Mesenchymal stem cell (in vitro differentiated cells and primary cell): ENCODE measurements around the gene WSCD1.

Experiments used
- DNase-seq: peaks from one replicate; pipeline ENCODE4 v3.0.0-alpha.2; 2013
- H2AFZ ChIP-seq: one replicate; pipeline ENCODE4 v1.6.1; 2013; ENCODE audit warnings: low read depth, mild to moderate bottlenecking, control low read depth, inconsistent platforms, low read length, moderate library complexity
- H2AK5ac ChIP-seq: 2 replicates; pipeline ENCODE4 v1.6.1; 2013; ENCODE audit warnings: low read length, moderate library complexity, mild to moderate bottlenecking, inconsistent platforms; ENCODE audit not compliant: severe bottlenecking
- H2BK120ac ChIP-seq: one replicate; pipeline ENCODE4 v1.6.1; 2013; ENCODE audit warnings: low read depth, mild to moderate bottlenecking, inconsistent platforms, low read length, moderate library complexity
- H2BK12ac ChIP-seq, 2 experiments: one replicate each; pipeline ENCODE4 v1.6.1; 2013; ENCODE audit warnings: inconsistent platforms in 2 of 2, low read length in 2 of 2, mild to moderate bottlenecking in 2 of 2, moderate library complexity in 2 of 2, control low read depth in 1 of 2
- H2BK15ac ChIP-seq: one replicate; pipeline ENCODE4 v1.6.1; 2013; ENCODE audit warnings: mild to moderate bottlenecking, low read depth, inconsistent platforms; ENCODE audit not compliant: poor library complexity, severe bottlenecking
- H2BK5ac ChIP-seq: 2 replicates; pipeline ENCODE4 v1.6.1; 2013; ENCODE audit warnings: low read depth, mild to moderate bottlenecking, low read length, control low read depth, inconsistent platforms; ENCODE audit not compliant: poor library complexity, severe bottlenecking
- H3K14ac ChIP-seq, 2 experiments: one replicate each; pipeline ENCODE4 v1.6.1; 2013; ENCODE audit warnings: inconsistent platforms in 2 of 2, low read length in 2 of 2, control low read depth in 1 of 2, mild to moderate bottlenecking in 1 of 2, moderate library complexity in 1 of 2
- H3K18ac ChIP-seq, 2 experiments: one replicate each; pipeline ENCODE4 v1.6.1; 2013; ENCODE audit warnings: inconsistent platforms in 2 of 2, low read length in 2 of 2, control low read depth in 1 of 2, low read depth in 1 of 2, mild to moderate bottlenecking in 1 of 2
- H3K23ac ChIP-seq, 2 experiments: one replicate each; pipeline ENCODE4 v1.6.1; 2013; ENCODE audit warnings: inconsistent platforms in 2 of 2, low read length in 2 of 2, mild to moderate bottlenecking in 2 of 2, moderate library complexity in 2 of 2, control low read depth in 1 of 2
- H3K27ac ChIP-seq: 2 replicates; pipeline ENCODE4 v1.5.1; 2013; ENCODE audit warnings: mild to moderate bottlenecking, moderate library complexity, low read length, control low read depth, inconsistent platforms; ENCODE audit not compliant: poor library complexity, severe bottlenecking
- H3K27me3 ChIP-seq, 2 experiments: 2 replicates each; pipeline versions ENCODE4 v1.6.1 to v1.7.0; 2013; ENCODE audit warnings: low read length in 2 of 2, mild to moderate bottlenecking in 2 of 2, moderate library complexity in 2 of 2, control low read depth in 1 of 2, inconsistent platforms in 1 of 2; ENCODE audit not compliant: control insufficient read depth in 1 of 2, insufficient read depth in 1 of 2
- H3K36me3 ChIP-seq, 2 experiments: 2 replicates each; pipeline versions ENCODE4 v1.6.1 to v1.7.0; 2013; ENCODE audit warnings: low read length in 2 of 2, control low read depth in 1 of 2, inconsistent platforms in 1 of 2, low read depth in 1 of 2, mild to moderate bottlenecking in 1 of 2; ENCODE audit not compliant: insufficient read depth in 2 of 2, control insufficient read depth in 1 of 2
- H3K4ac ChIP-seq, 2 experiments: one replicate each; pipeline ENCODE4 v1.6.1; 2013; ENCODE audit warnings: inconsistent platforms in 2 of 2, low read length in 2 of 2, mild to moderate bottlenecking in 2 of 2, moderate library complexity in 2 of 2, control low read depth in 1 of 2, low read depth in 1 of 2
- H3K4me1 ChIP-seq: 2 replicates; pipeline ENCODE4 v1.6.1; 2013; ENCODE audit warnings: low read depth, low read length, control low read depth; ENCODE audit not compliant: control insufficient read depth, insufficient read depth
- H3K4me2 ChIP-seq: 2 replicates; pipeline ENCODE4 v1.6.1; 2013; ENCODE audit warnings: low read length, mild to moderate bottlenecking, inconsistent platforms; ENCODE audit not compliant: poor library complexity, severe bottlenecking
- H3K4me3 ChIP-seq, 2 experiments: 2 replicates each; pipeline versions ENCODE4 v1.5.1 to v1.7.0; 2013; ENCODE audit warnings: low read length in 2 of 2, mild to moderate bottlenecking in 2 of 2, control low read depth in 1 of 2, low read depth in 1 of 2; ENCODE audit not compliant: insufficient read depth in 1 of 2
- H3K79me1 ChIP-seq: replicated peaks from 2 replicates; pipeline ENCODE4 v1.6.1; 2013; ENCODE audit warnings: mild to moderate bottlenecking, control low read depth, low read length, inconsistent platforms; ENCODE audit not compliant: poor library complexity, severe bottlenecking
- H3K9ac ChIP-seq: 2 replicates; pipeline ENCODE4 v1.7.0; 2013; ENCODE audit warnings: mild to moderate bottlenecking, low read length, moderate library complexity
- H3K9me3 ChIP-seq: 2 replicates; pipeline ENCODE4 v1.7.0; 2013; ENCODE audit warnings: mild to moderate bottlenecking, low read length; ENCODE audit not compliant: control insufficient read depth
- H4K8ac ChIP-seq: one replicate; pipeline ENCODE4 v1.6.1; 2013; ENCODE audit warnings: inconsistent platforms, mild to moderate bottlenecking, low read length, moderate library complexity
- H4K91ac ChIP-seq: one replicate; pipeline ENCODE4 v1.6.1; 2013; ENCODE audit warnings: mild to moderate bottlenecking, low read length, inconsistent platforms
- WGBS: methylation state at CpG from one replicate; pipeline ENCODE4 v1.1.7; 2013; ENCODE audit warnings: mixed read lengths; 5-methylcytosine and 5-hydroxymethylcytosine counted together

WSCD1 gene

GRCh38 chr17:6024576-6024975 is 45.6 kb upstream of the WSCD1 start:
- H3K36me3 ChIP-seq = no peaks in the 10 kb centered on the region
- no peak overlapping the region for H3K27ac ChIP-seq
- H4K8ac ChIP-seq = no peak overlapping the region
- no peak overlapping the region for H3K4me3 ChIP-seq
- H2BK5ac ChIP-seq = no peak overlapping the region
- H2BK120ac ChIP-seq = no peak overlapping the region
- H3K4me2 ChIP-seq = no peak overlapping the region
- H3K79me1 ChIP-seq = no peaks in the 10 kb centered on the region
- H3K18ac ChIP-seq = no peak overlapping the region
- 81% methylated on average over 6 of the region's 6 CpGs for WGBS
- no peak overlapping the region for H2BK12ac ChIP-seq
- no peak overlapping the region for H3K23ac ChIP-seq
- no peak overlapping the region for H2AFZ ChIP-seq
- H3K4ac ChIP-seq = no peak overlapping the region
- H3K27me3 ChIP-seq = peaks cover 13 to 55% of the 10 kb centered on the region in 2 experiments
- H3K9me3 ChIP-seq = no peaks in the 10 kb centered on the region
- no peaks in the 10 kb centered on the region for H3K4me1 ChIP-seq
- no peak overlapping the region for H3K14ac ChIP-seq
- no peak overlapping the region for H4K91ac ChIP-seq
- no peak overlapping the region for H2AK5ac ChIP-seq
- H3K9ac ChIP-seq = no peak overlapping the region
- no peak for DNase-seq
- no peak overlapping the region for H2BK15ac ChIP-seq

DNA sequence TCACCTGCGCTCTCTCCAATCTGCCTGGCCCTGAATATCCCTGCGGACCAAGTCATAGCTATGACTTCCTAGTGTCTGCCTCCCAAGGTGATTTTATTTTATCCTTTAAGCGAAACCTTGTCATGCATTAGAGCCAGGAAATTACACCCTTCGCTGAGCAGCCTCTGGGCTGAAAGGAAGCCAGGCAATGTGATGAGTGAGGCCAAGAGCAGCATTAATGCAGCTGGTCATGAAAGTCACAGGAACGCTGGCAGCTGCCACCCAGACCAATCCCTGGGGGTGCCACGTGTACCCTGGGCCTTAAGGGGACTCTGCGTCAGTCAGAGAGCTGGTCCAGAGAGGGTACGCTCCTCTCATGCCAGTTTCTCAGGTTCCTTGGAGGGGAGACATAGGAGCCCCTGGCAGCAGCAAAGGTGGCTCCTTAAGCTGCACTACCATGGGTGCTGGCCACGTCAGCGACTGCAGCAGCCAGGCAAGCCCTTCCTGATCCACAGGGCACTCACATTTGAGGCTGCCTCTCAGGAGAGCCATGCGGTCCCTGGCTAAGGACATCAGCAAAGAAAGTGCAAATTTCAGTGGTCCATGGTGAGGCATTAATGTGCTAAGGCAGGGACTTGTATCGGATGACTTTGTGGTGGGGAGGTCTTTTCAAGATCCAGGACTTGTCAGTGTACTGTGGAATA is 42.7 kb upstream of the WSCD1 start:
- H3K79me1 ChIP-seq = no peaks in the 10 kb centered on the region
- no peaks in the 10 kb centered on the region for H3K4me1 ChIP-seq
- H3K27ac ChIP-seq = no peak overlapping the region
- peaks cover 7 to 39% of the 10 kb centered on the region in 2 experiments for H3K27me3 ChIP-seq
- no peak overlapping the region for H2BK120ac ChIP-seq
- H2BK12ac ChIP-seq = no peak overlapping the region
- no peak overlapping the region for H3K23ac ChIP-seq
- no peak overlapping the region for H3K14ac ChIP-seq
- no peak overlapping the region for H4K91ac ChIP-seq
- DNase-seq = no peak
- no peak overlapping the region for H2BK15ac ChIP-seq
- no peak overlapping the region for H3K4ac ChIP-seq
- H4K8ac ChIP-seq = no peak overlapping the region
- H3K18ac ChIP-seq = no peak overlapping the region
- no peaks in the 10 kb centered on the region for H3K9me3 ChIP-seq
- no peak overlapping the region for H2BK5ac ChIP-seq
- no peak overlapping the region for H2AK5ac ChIP-seq
- H2AFZ ChIP-seq = no peak overlapping the region
- H3K36me3 ChIP-seq = no peaks in the 10 kb centered on the region
- H3K4me3 ChIP-seq = no peak overlapping the region
- H3K9ac ChIP-seq = no peak overlapping the region
- WGBS = 90% methylated on average over 12 of the region's 12 CpGs
- H3K4me2 ChIP-seq = no peak overlapping the region

GRCh38 chr17:6028294-6028693 is 41.9 kb upstream of the WSCD1 start:
- Histone ChIP-seq H4K8ac (no peak overlapping the region), H3K4me2 (no peak overlapping the region), H3K36me3 (no peaks in the 10 kb centered on the region), H4K91ac (no peak overlapping the region), H3K18ac (no peak overlapping the region), H3K79me1 (no peaks in the 10 kb centered on the region), H2BK120ac (no peak overlapping the region), H2BK12ac (no peak overlapping the region), H2BK15ac (no peak overlapping the region), H2AFZ (no peak overlapping the region), H3K4ac (no peak overlapping the region), H3K14ac (no peak overlapping the region), H2BK5ac (no peak overlapping the region), H2AK5ac (no peak overlapping the region), H3K4me3 (no peak overlapping the region), H3K9ac (no peak overlapping the region), H3K27me3 (peaks cover 3 to 32% of the 10 kb centered on the region in 2 experiments), H3K23ac (no peak overlapping the region), H3K4me1 (no peaks in the 10 kb centered on the region), H3K27ac (no peak overlapping the region), H3K9me3 (no peaks in the 10 kb centered on the region)
- DNase-seq = no peak
- 88% methylated on average over 10 of the region's 10 CpGs for WGBS

DNA sequence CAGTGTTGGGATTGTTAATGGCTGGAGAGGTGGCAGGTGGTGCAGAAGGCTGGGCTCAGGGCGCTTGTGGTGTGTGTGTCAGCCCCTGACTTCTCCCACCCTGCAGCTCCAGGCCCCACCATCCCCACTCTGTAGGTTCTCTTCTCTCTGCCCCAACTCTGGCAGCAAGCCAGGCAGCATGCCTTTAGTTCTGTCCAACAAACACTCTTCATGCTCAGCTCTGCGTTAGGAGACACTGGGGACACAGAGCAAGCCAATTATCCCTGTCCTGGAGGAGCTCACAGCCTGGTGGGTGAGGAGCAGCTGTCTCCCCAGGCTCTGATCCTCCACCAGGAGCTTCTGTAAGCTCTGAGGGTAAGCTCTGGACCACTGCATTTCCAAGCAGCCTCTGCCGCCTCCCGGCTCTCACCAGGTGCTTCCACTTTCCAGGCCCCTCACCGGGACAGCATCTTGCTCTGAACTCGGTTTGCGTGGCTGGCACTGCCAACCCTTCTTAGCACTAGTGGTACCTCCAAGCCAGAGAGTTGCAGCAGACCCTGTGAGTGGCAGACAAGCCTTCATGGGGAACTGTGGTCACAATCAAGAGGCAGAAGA is 34.3 kb upstream of the WSCD1 start:
- Histone ChIP-seq H3K27me3 (peaks cover 8 to 16% of the 10 kb centered on the region in 2 experiments), H2AK5ac (no peak overlapping the region), H3K4me3 (no peak overlapping the region), H2BK15ac (no peak overlapping the region), H3K4me1 (no peaks in the 10 kb centered on the region), H2BK5ac (no peak overlapping the region), H3K23ac (no peak overlapping the region), H4K8ac (no peak overlapping the region), H3K14ac (no peak overlapping the region), H3K4ac (no peak overlapping the region), H2BK120ac (no peak overlapping the region), H3K9ac (no peak overlapping the region), H3K9me3 (no peaks in the 10 kb centered on the region), H3K4me2 (no peak overlapping the region), H3K18ac (no peak overlapping the region), H2AFZ (no peak overlapping the region), H3K27ac (no peak overlapping the region), H3K36me3 (no peaks in the 10 kb centered on the region), H2BK12ac (no peak overlapping the region), H3K79me1 (no peaks in the 10 kb centered on the region), H4K91ac (no peak overlapping the region)
- DNase-seq = no peak
- WGBS = 87% methylated on average over 7 of the region's 7 CpGs
